ENCODE results near the gene MAML1.

The MAML1 gene

GRCh38 chr5:179818746-179819295, 86.2 kb downstream of the MAML1 start:
- TF ChIP-seq CTCF (IDR thresholded peaks at IDR 0.05; ENCODE audit: low read depth, low read length) = no peak
- DNase-seq = peak; percentile 71
- Histone ChIP-seq H3K4me1 (peaks cover 22% of the 10 kb centered on the region), H3K36me3 (peaks cover 9% of the 10 kb centered on the region), H3K27me3 (no peaks in the 10 kb centered on the region), H3K9me3 (no peaks in the 10 kb centered on the region), H3K4me3 (ENCODE audit: low read depth, low read length) (peak overlapping the region; percentile 24)

- H3K27me3 ChIP-seq = no peaks in the 10 kb centered on the region
- H3K36me3 ChIP-seq = peaks cover 16% of the 10 kb centered on the region
- peak overlapping the region; percentile 24; the same call in 1 of the 2 replicates for H3K4me3 ChIP-seq (ENCODE audit: low read depth, low read length)
- DNase-seq = peak; percentile 91
- H3K4me1 ChIP-seq = peaks cover 22% of the 10 kb centered on the region
- no peak for TF ChIP-seq CTCF (IDR thresholded peaks at IDR 0.05; ENCODE audit: low read depth, low read length)
- no peaks in the 10 kb centered on the region for H3K9me3 ChIP-seq
These were observed 86.9 kb downstream of the MAML1 start for GRCh38 chr5:179819296-179820126.

- Histone ChIP-seq H3K9me3 (no peaks in the 10 kb centered on the region), H3K4me1 (peaks cover 22% of the 10 kb centered on the region), H3K36me3 (peaks cover 22% of the 10 kb centered on the region), H3K27me3 (no peaks in the 10 kb centered on the region), H3K4me3 (ENCODE audit: low read depth, low read length) (peak overlapping the region; percentile 89; the same call in 1 of the 2 replicates)
- DNase-seq = no peak
- TF ChIP-seq CTCF (IDR thresholded peaks at IDR 0.05; ENCODE audit: low read depth, low read length) = no peak
These were observed 87.5 kb downstream of the MAML1 start for GRCh38 chr5:179820127-179820482.

GRCh38 chr5:179820483-179821297, 88.1 kb downstream of the MAML1 start, which contains the start of gene SQSTM1:
SQSTM1 (plus strand) TSS chr5:179820905; CDS start chr5:179820937, 32 bp downstream.
- Histone ChIP-seq H3K27me3 (no peaks in the 10 kb centered on the region), H3K9me3 (no peaks in the 10 kb centered on the region), H3K4me1 (peaks cover 22% of the 10 kb centered on the region), H3K36me3 (peaks cover 28% of the 10 kb centered on the region), H3K4me3 (ENCODE audit: low read depth, low read length) (peak within 1 kb of the TSS; percentile 89)
- peak; percentile 83 for DNase-seq
- no peak for TF ChIP-seq CTCF (IDR thresholded peaks at IDR 0.05; ENCODE audit: low read depth, low read length)

- DNase-seq = peak; percentile 95
- no peaks in the 10 kb centered on the region for H3K9me3 ChIP-seq
- no peaks in the 10 kb centered on the region for H3K27me3 ChIP-seq
- no peak for TF ChIP-seq CTCF (IDR thresholded peaks at IDR 0.05; ENCODE audit: low read depth, low read length)
- H3K4me1 ChIP-seq = peaks cover 22% of the 10 kb centered on the region
- peak overlapping the region; percentile 89 for H3K4me3 ChIP-seq (ENCODE audit: low read depth, low read length)
- peaks cover 36% of the 10 kb centered on the region for H3K36me3 ChIP-seq
These were observed 88.9 kb downstream of the MAML1 start for GRCh38 chr5:179821298-179822058.

All from BE2C (cell line).